HepG2 (cell line): ENCODE measurements around the gene BIRC6. TPM values are rescaled to one million over a fixed set of nuclear protein-coding genes. Genes with fewer than 3 reads are reported as not detected.
A peak's percentile ranks its signal among the peaks of the same experiment; 100 is the strongest.

ENCODE experiments used
- ADNP ChIP-seq: sonication (generic); formaldehyde crosslinking; IDR thresholded peaks from 2 replicates; pipeline ENCODE4 v1.4.0; 2020; ENCODE audit warnings: missing genetic modification reagents
- EEA1 ChIP-seq: sonication (generic); formaldehyde crosslinking; IDR thresholded peaks from 2 replicates; pipeline ENCODE4 v1.5.1; 2020; ENCODE audit warnings: mild to moderate bottlenecking, missing genetic modification reagents, borderline replicate concordance
- EED ChIP-seq: sonication (generic); formaldehyde crosslinking; IDR thresholded peaks from 2 replicates; pipeline ENCODE4 v1.5.0; 2020; ENCODE audit warnings: mild to moderate bottlenecking, missing genetic modification reagents
- KDM3A ChIP-seq: IDR thresholded peaks from 2 replicates; pipeline ENCODE4 v1.6.1; 2018; ENCODE audit warnings: low read depth, missing compliant biosample characterization
- MBD4 ChIP-seq: IDR thresholded peaks from 2 replicates; pipeline ENCODE4 v1.6.1; 2012; ENCODE audit warnings: low read length, inconsistent platforms, borderline replicate concordance
- PCBP1 ChIP-seq: fragments of 200-400 bp; formaldehyde crosslinking; IDR thresholded peaks from 2 replicates; pipeline ENCODE4 v1.6.1; 2017; ENCODE audit warnings: mild to moderate bottlenecking, low read depth, low read length, borderline replicate concordance
- SMAD1 ChIP-seq: sonication (generic); formaldehyde crosslinking; IDR thresholded peaks from 2 replicates; pipeline ENCODE4 v1.4.0; 2020; ENCODE audit warnings: missing genetic modification reagents, low read depth, mild to moderate bottlenecking, borderline replicate concordance
- ZBTB42 ChIP-seq: sonication (generic); formaldehyde crosslinking; IDR thresholded peaks from 2 replicates; pipeline ENCODE4 v1.5.0; 2020; ENCODE audit warnings: mild to moderate bottlenecking, missing genetic modification reagents
- ZNF253 ChIP-seq: sonication (generic); formaldehyde crosslinking; IDR thresholded peaks from 2 replicates; pipeline ENCODE4 v1.8.0; 2022; ENCODE audit warnings: mild to moderate bottlenecking, missing genetic modification reagents, borderline replicate concordance
- polyA plus RNA-seq, 8 experiments: library from polyadenylated mRNA; depleted of rRNA in 3 of 8; stranded (reverse) in 7 of 8; unstranded in 1 of 8; fragments of >200 nt; fragmentation: Illumina TruSeq in 4 of 8; extraction: Trizol in 4 of 8; gene quantifications; 2 replicates each; pipeline versions ENCODE4 v1.2.1 to v1.2.3, GENCODE V29; 2011 to 2016; ENCODE audit warnings: low read depth in 4 of 8, missing spikeins in 1 of 8, mixed read lengths in 1 of 8; ENCODE audit not compliant: insufficient read depth in 1 of 8
- total RNA-seq, 5 experiments: library from RNA; depleted of rRNA; stranded (reverse); fragments of >200 nt; fragmentation: Illumina TruSeq; extraction: Trizol; gene quantifications; 2 replicates each; pipeline ENCODE4 v1.2.3, GENCODE V29; 2016; ENCODE audit warnings: low read depth in 1 of 5
- TF ChIP-seq, protein P1 (sequence below): sonication (generic); formaldehyde crosslinking; IDR thresholded peaks from 2 replicates; pipeline ENCODE4 v1.5.0; 2020; ENCODE audit warnings: mild to moderate bottlenecking, missing genetic modification reagents, borderline replicate concordance
- TF ChIP-seq, protein P2 (sequence below): IDR thresholded peaks from 2 replicates; pipeline ENCODE4 v1.6.1; 2016; ENCODE audit warnings: low read depth
- TF ChIP-seq, protein P3 (sequence below): sonication (generic); formaldehyde crosslinking; IDR thresholded peaks from 2 replicates; pipeline ENCODE4 v1.4.0; 2020; ENCODE audit warnings: missing genetic modification reagents
- TF ChIP-seq, protein P4 (sequence below): sonication (generic); formaldehyde crosslinking; conservative IDR thresholded peaks from 2 replicates; pipeline ENCODE4 v1.8.0; 2022; ENCODE audit warnings: mild to moderate bottlenecking, moderate library complexity, missing genetic modification reagents

The BIRC6 gene
- total and polyA plus RNA-seq, 2 of the 13 experiments (the other 11 are each of a cell fraction or from before 2014, with no cell fraction given), result 65.6 to 120 TPM

DNA sequence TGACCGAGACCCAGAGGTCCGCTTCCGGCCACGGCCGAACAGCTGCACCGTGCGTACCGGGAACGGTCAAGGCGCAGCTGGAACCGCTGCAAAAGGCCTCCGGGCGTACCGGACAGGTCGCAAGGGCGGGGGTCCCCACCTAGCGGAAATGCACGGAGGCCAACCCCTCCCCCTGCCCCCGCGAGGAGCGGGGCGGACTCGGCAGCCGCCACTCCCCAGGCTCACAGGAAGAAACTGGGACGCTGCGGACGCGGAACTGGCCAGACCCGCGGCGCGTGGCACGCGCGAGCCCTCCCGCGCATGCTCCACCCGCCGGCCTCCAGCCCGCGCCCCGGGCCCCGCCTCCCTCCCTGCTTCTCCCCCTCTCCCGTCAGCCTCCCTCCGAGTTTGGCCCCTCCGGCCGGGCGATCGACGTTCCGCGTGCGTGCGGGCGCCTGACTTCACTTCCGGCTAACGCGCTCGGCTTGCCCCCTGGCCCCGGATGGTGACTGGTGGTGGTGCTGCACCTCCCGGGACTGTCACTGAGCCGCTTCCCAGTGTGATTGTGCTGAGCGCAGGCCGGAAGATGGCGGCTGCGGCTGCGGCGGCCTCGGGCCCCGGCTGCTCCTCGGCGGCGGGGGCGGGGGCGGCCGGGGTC is at the start of gene BIRC6 (continued):
- TF ChIP-seq, protein P1, sequence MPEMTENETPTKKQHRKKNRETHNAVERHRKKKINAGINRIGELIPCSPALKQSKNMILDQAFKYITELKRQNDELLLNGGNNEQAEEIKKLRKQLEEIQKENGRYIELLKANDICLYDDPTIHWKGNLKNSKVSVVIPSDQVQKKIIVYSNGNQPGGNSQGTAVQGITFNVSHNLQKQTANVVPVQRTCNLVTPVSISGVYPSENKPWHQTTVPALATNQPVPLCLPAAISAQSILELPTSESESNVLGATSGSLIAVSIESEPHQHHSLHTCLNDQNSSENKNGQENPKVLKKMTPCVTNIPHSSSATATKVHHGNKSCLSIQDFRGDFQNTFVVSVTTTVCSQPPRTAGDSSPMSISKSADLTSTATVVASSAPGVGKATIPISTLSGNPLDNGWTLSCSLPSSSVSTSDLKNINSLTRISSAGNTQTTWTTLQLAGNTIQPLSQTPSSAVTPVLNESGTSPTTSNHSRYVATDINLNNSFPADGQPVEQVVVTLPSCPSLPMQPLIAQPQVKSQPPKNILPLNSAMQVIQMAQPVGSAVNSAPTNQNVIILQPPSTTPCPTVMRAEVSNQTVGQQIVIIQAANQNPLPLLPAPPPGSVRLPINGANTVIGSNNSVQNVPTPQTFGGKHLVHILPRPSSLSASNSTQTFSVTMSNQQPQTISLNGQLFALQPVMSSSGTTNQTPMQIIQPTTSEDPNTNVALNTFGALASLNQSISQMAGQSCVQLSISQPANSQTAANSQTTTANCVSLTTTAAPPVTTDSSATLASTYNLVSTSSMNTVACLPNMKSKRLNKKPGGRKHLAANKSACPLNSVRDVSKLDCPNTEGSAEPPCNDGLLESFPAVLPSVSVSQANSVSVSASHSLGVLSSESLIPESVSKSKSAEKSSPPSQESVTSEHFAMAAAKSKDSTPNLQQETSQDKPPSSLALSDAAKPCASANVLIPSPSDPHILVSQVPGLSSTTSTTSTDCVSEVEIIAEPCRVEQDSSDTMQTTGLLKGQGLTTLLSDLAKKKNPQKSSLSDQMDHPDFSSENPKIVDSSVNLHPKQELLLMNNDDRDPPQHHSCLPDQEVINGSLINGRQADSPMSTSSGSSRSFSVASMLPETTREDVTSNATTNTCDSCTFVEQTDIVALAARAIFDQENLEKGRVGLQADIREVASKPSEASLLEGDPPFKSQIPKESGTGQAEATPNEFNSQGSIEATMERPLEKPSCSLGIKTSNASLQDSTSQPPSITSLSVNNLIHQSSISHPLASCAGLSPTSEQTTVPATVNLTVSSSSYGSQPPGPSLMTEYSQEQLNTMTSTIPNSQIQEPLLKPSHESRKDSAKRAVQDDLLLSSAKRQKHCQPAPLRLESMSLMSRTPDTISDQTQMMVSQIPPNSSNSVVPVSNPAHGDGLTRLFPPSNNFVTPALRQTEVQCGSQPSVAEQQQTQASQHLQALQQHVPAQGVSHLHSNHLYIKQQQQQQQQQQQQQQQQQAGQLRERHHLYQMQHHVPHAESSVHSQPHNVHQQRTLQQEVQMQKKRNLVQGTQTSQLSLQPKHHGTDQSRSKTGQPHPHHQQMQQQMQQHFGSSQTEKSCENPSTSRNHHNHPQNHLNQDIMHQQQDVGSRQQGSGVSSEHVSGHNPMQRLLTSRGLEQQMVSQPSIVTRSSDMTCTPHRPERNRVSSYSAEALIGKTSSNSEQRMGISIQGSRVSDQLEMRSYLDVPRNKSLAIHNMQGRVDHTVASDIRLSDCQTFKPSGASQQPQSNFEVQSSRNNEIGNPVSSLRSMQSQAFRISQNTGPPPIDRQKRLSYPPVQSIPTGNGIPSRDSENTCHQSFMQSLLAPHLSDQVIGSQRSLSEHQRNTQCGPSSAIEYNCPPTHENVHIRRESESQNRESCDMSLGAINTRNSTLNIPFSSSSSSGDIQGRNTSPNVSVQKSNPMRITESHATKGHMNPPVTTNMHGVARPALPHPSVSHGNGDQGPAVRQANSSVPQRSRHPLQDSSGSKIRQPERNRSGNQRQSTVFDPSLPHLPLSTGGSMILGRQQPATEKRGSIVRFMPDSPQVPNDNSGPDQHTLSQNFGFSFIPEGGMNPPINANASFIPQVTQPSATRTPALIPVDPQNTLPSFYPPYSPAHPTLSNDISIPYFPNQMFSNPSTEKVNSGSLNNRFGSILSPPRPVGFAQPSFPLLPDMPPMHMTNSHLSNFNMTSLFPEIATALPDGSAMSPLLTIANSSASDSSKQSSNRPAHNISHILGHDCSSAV (CRISPR knock-in tag), result peak; percentile 60
- TF ChIP-seq SMAD1 (CRISPR knock-in tag), result 0 out of 2 replicates have a peak, but pooled peaks have one; percentile 73
- TF ChIP-seq ADNP (CRISPR knock-in tag), result no peak
- peak; percentile 92 for TF ChIP-seq KDM3A (CRISPR knock-in tag)
- TF ChIP-seq, protein P2, sequence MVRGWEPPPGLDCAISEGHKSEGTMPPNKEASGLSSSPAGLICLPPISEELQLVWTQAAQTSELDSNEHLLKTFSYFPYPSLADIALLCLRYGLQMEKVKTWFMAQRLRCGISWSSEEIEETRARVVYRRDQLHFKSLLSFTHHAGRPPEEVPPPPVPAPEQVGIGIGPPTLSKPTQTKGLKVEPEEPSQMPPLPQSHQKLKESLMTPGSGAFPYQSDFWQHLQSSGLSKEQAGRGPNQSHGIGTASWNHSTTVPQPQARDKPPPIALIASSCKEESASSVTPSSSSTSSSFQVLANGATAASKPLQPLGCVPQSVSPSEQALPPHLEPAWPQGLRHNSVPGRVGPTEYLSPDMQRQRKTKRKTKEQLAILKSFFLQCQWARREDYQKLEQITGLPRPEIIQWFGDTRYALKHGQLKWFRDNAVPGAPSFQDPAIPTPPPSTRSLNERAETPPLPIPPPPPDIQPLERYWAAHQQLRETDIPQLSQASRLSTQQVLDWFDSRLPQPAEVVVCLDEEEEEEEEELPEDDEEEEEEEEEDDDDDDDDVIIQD (CRISPR knock-in tag), result peak; percentile 95
- TF ChIP-seq PCBP1, result no peak; the same call in 1 of the 2 replicates
- TF ChIP-seq EEA1, result no peak; the same call in 1 of the 2 replicates
- TF ChIP-seq ZBTB42 (CRISPR knock-in tag), result peak; percentile 95
- TF ChIP-seq MBD4, result no peak
- TF ChIP-seq, protein P3, sequence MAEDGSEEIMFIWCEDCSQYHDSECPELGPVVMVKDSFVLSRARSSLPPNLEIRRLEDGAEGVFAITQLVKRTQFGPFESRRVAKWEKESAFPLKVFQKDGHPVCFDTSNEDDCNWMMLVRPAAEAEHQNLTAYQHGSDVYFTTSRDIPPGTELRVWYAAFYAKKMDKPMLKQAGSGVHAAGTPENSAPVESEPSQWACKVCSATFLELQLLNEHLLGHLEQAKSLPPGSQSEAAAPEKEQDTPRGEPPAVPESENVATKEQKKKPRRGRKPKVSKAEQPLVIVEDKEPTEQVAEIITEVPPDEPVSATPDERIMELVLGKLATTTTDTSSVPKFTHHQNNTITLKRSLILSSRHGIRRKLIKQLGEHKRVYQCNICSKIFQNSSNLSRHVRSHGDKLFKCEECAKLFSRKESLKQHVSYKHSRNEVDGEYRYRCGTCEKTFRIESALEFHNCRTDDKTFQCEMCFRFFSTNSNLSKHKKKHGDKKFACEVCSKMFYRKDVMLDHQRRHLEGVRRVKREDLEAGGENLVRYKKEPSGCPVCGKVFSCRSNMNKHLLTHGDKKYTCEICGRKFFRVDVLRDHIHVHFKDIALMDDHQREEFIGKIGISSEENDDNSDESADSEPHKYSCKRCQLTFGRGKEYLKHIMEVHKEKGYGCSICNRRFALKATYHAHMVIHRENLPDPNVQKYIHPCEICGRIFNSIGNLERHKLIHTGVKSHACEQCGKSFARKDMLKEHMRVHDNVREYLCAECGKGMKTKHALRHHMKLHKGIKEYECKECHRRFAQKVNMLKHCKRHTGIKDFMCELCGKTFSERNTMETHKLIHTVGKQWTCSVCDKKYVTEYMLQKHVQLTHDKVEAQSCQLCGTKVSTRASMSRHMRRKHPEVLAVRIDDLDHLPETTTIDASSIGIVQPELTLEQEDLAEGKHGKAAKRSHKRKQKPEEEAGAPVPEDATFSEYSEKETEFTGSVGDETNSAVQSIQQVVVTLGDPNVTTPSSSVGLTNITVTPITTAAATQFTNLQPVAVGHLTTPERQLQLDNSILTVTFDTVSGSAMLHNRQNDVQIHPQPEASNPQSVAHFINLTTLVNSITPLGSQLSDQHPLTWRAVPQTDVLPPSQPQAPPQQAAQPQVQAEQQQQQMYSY (CRISPR knock-in tag), result peak; percentile 18; the same call in 1 of the 2 replicates
- TF ChIP-seq EED (CRISPR knock-in tag), result peak; percentile 92
- TF ChIP-seq, protein P4, sequence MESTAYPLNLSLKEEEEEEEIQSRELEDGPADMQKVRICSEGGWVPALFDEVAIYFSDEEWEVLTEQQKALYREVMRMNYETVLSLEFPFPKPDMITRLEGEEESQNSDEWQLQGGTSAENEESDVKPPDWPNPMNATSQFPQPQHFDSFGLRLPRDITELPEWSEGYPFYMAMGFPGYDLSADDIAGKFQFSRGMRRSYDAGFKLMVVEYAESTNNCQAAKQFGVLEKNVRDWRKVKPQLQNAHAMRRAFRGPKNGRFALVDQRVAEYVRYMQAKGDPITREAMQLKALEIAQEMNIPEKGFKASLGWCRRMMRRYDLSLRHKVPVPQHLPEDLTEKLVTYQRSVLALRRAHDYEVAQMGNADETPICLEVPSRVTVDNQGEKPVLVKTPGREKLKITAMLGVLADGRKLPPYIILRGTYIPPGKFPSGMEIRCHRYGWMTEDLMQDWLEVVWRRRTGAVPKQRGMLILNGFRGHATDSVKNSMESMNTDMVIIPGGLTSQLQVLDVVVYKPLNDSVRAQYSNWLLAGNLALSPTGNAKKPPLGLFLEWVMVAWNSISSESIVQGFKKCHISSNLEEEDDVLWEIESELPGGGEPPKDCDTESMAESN (CRISPR knock-in tag), result peak; percentile 91
- TF ChIP-seq ZNF253, result peak; percentile 87; the same call in 1 of the 2 replicates
